IPS-18a (cell line): ENCODE data around the gene GLCE.

Experiments used
- H3K27ac ChIP-seq: one replicate; pipeline ENCODE4 v1.5.1; 2013; ENCODE audit warnings: low read length
- H3K27me3 ChIP-seq: one replicate; pipeline ENCODE4 v1.6.1; 2013; ENCODE audit warnings: mild to moderate bottlenecking, low read length; ENCODE audit not compliant: control insufficient read depth, insufficient read depth
- H3K36me3 ChIP-seq: one replicate; pipeline ENCODE4 v1.6.1; 2013; ENCODE audit warnings: low read depth, low read length; ENCODE audit not compliant: control insufficient read depth
- H3K4me1 ChIP-seq: one replicate; pipeline ENCODE4 v1.6.1; 2013; ENCODE audit warnings: low read depth, low read length; ENCODE audit not compliant: control insufficient read depth
- H3K4me3 ChIP-seq: one replicate; pipeline ENCODE4 v1.5.1; 2013; ENCODE audit warnings: low read length
- H3K9ac ChIP-seq: one replicate; pipeline ENCODE4 v1.6.1; 2013; ENCODE audit warnings: mild to moderate bottlenecking, low read length, moderate library complexity
- H3K9me3 ChIP-seq: one replicate; pipeline ENCODE4 v1.6.1; 2013; ENCODE audit warnings: low read depth, low read length; ENCODE audit not compliant: control insufficient read depth

Gene GLCE

GRCh38 chr15:69318033-69318432, 157.6 kb downstream of the GLCE start:
- no peaks in the 10 kb centered on the region for H3K4me1 ChIP-seq
- no peak overlapping the region for H3K4me3 ChIP-seq
- H3K27me3 ChIP-seq = no peaks in the 10 kb centered on the region
- no peak overlapping the region for H3K27ac ChIP-seq
- no peaks in the 10 kb centered on the region for H3K36me3 ChIP-seq
- H3K9ac ChIP-seq = no peak overlapping the region
- H3K9me3 ChIP-seq = no peaks in the 10 kb centered on the region

- H3K9ac ChIP-seq = no peak overlapping the region
- H3K4me1 ChIP-seq = no peaks in the 10 kb centered on the region
- no peaks in the 10 kb centered on the region for H3K9me3 ChIP-seq
Measured at GRCh38 chr15:69319384-69320375, 159.2 kb downstream of the GLCE start.

GRCh38 chr15:69320977-69321554, 160.6 kb downstream of the GLCE start:
- no peaks in the 10 kb centered on the region for H3K9me3 ChIP-seq
- no peaks in the 10 kb centered on the region for H3K27me3 ChIP-seq
- no peaks in the 10 kb centered on the region for H3K4me1 ChIP-seq
- no peak overlapping the region for H3K9ac ChIP-seq
- no peaks in the 10 kb centered on the region for H3K36me3 ChIP-seq
- no peak overlapping the region for H3K27ac ChIP-seq
- no peak overlapping the region for H3K4me3 ChIP-seq

More at GRCh38 chr15:69319384-69320375, 159.2 kb downstream of the GLCE start:
- H3K4me3 ChIP-seq = no peak overlapping the region
- no peaks in the 10 kb centered on the region for H3K27me3 ChIP-seq
- no peaks in the 10 kb centered on the region for H3K36me3 ChIP-seq
- no peak overlapping the region for H3K27ac ChIP-seq
